ENCODE results near the gene FAM9C.

FAM9C gene

DNA sequence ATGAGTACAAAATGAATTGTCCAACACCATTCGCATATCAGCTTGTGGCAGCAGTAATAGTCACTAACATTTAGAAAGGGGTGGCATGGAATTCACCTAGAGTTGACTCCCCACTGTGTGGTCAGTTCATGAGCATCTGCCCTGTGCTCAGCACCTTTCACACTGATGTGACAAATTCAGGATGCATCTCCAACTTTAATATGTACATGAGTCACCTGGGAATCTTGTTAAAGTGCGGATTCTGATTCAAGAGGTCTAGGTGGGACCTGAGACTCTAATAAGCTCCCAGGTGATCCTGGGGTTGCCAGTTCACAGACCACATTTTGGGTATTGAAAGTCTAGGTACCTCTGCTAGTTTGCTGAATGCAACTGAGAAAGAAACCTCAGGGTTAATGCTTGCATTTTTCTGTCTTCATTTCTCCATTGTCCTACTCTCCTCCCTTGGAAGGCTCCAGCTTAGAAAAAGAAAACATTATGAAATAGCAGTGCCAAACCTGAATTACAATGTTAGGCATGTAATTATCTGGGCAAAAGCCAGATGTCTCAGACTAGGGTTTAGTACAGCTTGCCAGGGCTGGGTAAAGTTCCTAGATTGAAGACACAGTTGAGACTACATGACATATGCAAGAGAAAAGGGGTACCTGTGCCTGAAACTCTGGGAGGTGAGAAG, 36.8 kb downstream of the FAM9C start:
- peak; percentile 58 for DNase-seq (ENCODE audit: low read depth)

- DNase-seq (ENCODE audit: low read depth), result no peak
These were observed 38.6 kb downstream of the FAM9C start for GRCh38 chrX:13005661-13006473.

DNA sequence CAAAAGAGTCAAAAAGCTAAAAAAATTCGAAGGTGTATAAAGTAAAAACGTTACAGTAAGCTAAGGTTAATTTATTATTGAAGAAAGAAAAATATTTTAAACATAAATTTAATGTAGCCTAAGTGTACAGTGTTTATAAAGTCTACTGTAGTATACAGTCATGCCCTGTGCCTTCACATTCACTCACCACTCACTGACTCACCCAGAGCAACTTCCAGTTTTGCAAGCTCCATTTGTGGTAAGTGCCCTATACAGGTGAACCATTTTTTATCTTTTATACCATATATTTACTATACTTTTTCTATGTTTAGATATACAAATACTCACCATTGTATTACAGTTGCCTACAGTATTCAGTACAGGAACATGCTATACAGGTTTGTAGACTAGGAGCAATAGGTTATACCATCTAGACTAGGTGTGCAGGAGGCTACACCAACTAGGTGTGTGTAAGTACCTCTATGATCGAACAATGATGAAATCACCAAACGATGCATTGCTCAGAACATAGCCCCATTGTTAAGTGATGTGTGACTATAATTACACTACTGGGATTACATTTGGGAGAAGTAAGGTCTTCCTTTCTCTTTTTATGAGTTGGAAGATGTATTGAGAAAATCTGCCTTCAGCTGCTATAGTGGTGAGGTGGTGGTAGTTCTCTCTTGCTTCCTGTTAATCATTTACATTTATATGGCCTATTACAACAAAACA, 42.3 kb downstream of the FAM9C start:
- no peak for DNase-seq (ENCODE audit: low read depth)

DNA sequence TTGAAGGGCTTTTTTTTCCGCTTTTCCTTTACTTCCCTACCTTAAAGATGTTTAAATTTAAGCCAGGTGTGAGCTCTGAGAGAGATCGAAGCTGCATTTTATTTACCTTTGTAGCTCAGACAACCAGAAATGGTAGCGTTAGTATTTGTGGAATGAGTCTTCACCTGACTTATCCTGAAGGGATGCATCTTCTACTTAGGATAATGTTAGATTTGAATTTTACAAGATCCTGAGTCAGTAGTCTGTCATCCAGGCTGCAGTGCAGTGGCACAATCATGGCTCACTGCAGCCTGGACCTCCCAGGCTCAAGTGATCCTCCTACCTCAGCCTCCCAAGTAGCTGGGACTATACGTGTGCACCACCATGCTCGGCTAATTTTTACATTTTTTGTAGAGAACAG, 43.3 kb downstream of the FAM9C start:
- no peak for DNase-seq (ENCODE audit: low read depth)

GRCh38 chrX:13000301-13000811, 44.1 kb downstream of the FAM9C start:
- DNase-seq (ENCODE audit: low read depth), result no peak

GRCh38 chrX:12999422-12999821, 45.0 kb downstream of the FAM9C start:
- no peak for DNase-seq (ENCODE audit: low read depth)

GRCh38 chrX:12997906-12998687, 46.3 kb downstream of the FAM9C start:
- no peak for DNase-seq (ENCODE audit: low read depth)

DNA sequence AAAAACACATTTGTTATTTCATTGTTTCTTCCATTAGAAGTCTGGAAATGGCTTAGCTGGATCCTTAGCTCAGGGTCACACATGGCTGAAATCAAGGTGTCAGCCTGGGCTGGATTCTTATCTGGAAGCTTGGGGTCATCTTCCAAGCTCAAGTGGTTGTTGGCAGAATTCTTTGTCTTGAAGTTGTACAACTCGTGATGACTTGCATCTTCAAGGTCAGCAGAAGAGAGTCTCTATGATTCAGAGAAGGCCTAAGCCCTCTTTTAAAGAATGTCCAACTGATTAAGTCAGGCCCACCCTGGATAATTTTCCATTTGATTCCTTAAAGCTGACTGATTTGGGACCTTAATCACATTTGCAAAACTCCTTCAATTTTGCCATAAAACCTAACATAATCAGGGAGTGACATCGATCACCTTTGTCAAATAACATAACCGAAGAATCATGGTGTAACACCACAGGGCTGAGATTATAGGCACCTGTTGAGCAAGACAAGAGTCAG, 47.4 kb downstream of the FAM9C start:
- DNase-seq (ENCODE audit: low read depth), result no peak

DNA sequence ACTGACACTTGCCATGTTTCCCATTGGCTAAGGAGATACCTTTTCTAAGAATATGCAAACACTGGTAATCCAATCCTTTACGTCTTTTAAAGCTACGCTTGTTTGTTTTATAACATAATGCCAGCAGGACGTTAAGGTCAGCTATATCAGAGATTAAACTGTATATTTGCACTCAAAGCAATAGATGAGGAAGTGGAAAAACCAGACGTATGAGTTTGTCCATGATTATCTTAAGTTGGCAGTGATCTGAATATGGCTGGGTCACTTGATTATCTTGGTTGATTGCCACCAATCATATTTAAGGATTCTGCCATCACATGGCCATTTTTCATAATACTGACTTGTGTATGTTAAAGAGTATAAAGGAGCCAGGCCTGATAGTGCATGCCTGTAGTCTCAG, 50.1 kb downstream of the FAM9C start:
- DNase-seq (ENCODE audit: low read depth), result no peak

- no peak for DNase-seq (ENCODE audit: low read depth)
These were observed 50.6 kb downstream of the FAM9C start for GRCh38 chrX:12993826-12994225.

- no peak for DNase-seq (ENCODE audit: low read depth)
These were observed 51.8 kb downstream of the FAM9C start for GRCh38 chrX:12992544-12993118.

GRCh38 chrX:12991575-12991974, 52.8 kb downstream of the FAM9C start:
- DNase-seq (ENCODE audit: low read depth), result no peak

- DNase-seq (ENCODE audit: low read depth), result no peak
These were observed 55.0 kb downstream of the FAM9C start for GRCh38 chrX:12989461-12989860.

DNA sequence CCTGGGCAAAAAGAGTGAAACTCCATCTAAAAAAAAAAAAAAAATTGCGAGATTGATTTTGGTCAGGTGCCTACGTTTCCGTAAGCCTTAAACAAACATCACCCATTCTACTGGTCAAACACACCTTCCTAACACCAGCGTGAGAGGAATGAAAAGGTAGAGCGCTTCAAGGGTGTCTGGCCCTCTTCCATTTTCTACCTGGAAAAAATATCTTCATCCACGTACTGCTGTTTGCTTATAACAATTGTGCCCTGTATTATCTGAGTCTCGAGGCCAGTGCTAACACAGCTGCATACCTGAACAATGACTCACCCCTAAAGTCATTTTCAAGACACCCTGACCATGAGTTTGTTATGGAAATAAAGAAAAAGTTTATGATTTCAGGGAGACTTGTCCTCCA, 55.6 kb downstream of the FAM9C start:
- DNase-seq (ENCODE audit: low read depth), result peak; percentile 63

DNA sequence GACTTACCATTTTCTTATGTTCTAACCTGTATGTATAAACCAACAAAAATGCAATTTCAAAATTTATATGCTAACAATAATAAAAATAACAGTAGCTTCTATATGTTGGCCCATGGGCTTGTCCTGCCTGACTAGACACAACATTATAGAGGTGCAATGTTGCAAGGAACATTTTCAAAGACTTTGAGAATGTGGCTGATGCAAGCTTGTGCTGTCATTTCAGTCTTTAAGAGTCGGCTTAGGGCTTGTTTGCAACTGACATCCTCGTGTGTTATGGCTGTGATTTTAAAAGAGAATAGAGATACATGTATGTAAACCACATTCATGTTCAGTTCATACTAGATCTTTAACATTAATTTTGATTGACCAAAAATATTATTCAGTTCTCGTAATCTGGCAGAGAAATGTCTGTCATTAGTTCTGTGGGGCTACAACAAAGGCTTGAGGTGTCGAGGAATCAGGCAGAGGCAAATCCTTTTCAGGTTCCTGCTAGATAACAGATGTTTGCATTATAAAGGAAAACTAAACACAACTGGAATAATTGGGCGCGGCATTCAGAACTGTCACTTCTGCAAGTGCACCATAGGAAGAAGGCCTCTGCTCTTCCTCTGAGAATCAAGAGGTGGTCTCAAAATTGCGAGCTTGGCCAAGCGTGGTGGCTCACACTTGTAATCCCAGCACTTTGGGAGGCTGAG, 56.4 kb downstream of the FAM9C start:
- DNase-seq (ENCODE audit: low read depth), result no peak

GRCh38 chrX:12987340-12987739, 57.1 kb downstream of the FAM9C start:
- no peak for DNase-seq (ENCODE audit: low read depth)

DNA sequence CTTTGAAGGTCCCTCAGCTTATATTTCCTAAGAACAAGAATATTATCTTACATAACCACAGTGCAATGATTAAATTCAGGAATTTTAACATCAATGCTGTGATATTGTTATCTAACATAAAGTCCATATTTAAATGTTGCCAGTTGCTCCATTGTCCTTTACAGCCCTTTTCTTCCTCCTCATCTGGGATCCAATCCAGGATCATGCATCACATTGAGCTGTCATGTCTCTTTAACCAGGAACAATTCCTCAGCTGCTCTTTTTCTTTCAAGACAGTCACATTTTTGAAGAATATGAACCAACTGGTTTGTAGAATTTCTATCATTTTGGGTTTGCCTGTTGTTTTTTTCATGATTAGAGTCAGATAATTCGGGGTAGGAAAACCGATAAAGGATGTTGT, 57.5 kb downstream of the FAM9C start:
- DNase-seq (ENCODE audit: low read depth), result no peak

DNA sequence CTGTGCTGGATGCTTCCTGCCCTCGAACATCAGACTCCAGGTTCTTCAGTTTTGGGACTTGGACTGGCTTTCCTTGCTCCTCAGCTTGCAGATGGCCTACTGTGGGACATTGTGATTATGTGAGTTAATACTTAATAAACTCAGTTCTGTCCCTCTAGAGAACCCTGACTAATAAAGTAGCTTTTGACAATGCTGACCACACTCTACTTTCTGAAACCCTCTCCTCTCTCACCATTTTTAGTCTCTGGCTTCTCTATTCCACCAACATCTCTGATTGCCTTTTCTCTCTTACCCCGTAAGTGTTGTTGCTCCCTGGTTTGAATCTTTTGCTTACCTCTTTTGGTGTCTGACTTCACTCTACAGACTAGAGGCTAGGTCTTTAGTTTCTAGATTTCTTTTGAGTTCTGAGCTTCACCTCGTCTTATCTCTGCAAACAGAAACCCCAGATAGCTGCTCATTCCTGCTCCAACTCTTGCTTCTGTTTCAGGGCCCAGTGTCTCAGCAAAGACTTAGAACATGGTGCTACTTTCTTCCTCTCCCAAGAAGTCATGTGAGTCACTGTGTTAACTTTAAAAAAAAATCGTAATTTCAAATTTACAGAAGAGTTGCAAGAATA, 58.1 kb downstream of the FAM9C start:
- no peak for DNase-seq (ENCODE audit: low read depth)
